Stimulated activated CD8-positive, alpha-beta memory T cell treated with anti-CD3 and anti-CD28 coated beads, Interleukin-4, amount 100 ng/mL, for 24 hours (primary cell): ENCODE results near the gene PLIN4.
A peak's percentile ranks its signal among the peaks of the same experiment; 100 is the strongest.

Source experiments
- DNase-seq: peaks from one replicate; pipeline ENCODE4 v3.0.0-alpha.2; 2020; ENCODE audit warnings: low read depth

PLIN4 gene

DNA sequence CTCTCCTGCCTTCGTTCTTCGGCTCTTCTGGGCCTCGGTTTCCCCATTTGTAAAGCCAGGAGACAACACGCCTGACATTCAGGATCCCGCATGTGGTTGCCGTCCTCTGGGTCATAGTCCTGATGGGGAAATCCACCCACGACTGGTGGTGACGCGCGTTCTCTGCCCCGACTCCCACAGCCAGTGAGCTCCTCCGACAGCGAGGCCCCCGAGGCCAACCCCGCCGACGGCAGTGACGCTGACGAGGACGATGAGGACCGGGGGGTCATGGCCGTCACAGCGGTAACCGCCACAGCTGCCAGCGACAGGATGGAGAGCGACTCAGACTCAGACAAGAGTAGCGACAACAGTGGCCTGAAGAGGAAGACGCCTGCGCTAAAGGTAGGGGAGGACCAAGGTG, 29.8 kb downstream of the PLIN4 start:
- DNase-seq, result no peak

DNA sequence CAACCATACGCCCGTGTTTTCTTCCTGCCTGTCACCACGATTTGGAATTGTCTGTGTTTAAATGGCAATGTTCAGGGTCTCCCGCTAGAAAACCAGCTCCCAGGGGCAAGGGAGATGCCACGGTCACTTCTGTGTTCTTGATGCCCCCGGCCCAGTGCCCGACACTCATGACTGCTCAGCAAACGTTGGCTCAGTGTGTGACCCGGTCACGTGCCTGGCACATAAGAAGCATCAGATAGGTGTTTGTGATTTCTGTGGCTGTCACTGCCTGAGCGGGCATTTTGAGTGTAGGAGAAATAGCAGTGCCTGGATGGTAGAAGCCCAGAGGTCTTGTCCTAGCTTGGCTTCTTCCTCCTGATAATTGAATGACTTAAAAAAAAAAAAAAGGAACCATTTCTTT, 30.7 kb downstream of the PLIN4 start:
- no peak for DNase-seq

DNA sequence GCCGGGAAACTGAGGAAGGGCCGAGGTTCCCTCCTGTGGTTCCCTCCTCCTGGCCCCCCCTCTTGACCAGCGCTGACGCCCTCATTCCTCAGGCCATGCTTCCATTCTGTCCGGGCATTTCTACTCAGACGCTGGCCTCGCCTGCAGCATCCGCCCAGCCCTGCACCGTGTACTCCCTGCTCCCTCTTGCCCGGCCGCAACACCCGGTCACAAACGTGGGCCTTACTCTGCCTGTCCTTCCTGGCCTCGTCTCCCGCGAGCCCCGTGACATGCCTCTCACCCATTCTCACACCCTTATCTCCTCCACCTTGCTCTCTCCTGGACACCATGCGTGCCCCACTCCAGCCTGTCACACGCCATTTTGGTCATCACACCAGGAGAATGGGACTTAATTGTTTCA, 34.9 kb downstream of the PLIN4 start:
- DNase-seq, result no peak

DNA sequence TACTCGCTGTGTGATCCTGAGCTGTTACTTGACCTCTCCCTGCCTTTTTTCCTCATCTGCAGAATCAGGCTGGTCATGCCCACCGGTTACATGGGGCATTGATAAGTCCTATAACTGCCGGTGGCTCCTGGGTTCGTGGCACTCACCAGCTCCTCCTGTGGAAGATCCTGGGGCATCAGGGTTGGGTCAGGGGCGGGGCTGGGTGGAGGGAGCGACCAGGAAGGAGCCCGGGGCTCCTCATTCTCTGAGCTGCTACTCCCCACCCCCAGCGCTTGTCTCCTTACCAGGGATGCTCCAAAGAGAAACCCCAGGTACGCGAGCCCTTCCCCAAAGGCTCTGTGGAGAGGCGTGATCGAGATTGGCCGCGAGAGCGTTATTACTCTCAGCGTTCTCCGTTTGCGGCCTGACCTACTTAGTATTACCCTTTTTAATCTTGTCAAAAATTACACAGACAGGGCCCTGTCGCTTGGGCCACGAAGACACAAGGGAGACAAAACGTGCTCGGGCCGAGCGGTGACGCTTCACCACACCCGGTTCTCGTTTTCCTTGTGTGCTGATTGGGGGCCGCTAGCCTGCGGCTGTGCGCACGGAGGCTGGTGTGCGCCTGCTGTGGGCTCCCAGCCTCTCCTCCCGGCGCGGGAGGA, 35.4 kb downstream of the PLIN4 start:
- DNase-seq, result no peak

DNA sequence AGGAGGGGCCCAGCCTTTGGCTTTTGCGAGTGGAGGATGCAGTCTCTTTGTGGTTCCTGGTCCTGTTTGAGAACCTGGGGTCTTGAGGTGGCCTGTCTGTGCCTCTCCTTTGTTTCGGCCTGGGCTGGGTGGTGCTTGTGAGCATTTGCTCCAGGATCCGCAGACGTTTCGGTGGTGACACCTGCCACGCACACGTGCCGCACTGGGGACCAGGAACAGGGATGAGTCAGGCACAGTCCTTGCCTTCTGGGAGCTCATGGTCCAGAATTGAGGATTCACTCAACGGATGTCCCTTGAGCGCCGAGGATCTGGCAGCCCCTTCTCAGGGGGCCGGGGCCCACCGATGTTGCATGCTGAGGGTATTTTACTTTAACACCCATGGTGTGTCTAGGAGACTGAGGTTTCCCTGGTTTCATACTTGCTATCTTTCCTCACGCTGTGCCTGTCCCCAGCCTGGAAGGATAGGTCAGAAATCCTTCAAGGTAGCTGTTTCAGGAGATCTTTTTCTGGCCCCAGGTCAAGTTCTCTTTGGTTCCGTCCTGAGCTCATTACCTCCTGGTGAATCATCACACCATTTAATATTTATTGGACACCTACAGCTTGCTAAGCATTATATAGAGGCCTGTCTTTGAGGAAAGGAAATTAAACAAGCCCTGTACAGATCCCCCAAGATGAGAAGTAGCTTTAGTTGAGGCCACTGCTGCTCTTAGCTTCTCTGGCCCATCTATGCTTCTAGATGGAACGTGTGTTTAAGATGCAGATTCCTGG, 41.1 kb downstream of the PLIN4 start:
- DNase-seq, result no peak

DNA sequence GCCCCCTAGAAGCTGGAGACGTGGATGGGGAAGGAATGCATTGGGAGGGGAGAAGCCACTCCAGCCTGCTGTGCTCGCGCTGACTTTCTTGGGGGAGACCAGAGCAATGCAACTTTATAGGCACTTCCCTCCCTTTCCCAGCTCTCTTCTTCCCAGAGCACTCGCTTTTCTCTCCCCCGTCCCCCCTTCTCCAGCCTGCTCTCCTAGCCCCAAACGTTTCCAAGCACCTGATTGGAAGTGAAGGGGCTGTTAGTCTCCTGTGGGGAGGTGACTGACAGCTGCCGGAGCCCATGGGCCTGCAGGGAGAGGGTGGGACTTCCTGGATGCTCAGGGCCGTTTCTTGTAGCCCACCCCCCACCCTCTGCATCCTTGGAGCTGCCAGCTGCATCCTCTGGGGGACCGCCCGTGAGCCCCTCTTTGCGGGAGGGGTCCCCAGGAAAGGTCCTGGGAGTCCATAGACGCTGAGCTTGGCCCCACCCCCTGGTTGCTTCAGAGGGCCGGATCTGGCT, 43.7 kb downstream of the PLIN4 start:
- peak; percentile 20 for DNase-seq

DNA sequence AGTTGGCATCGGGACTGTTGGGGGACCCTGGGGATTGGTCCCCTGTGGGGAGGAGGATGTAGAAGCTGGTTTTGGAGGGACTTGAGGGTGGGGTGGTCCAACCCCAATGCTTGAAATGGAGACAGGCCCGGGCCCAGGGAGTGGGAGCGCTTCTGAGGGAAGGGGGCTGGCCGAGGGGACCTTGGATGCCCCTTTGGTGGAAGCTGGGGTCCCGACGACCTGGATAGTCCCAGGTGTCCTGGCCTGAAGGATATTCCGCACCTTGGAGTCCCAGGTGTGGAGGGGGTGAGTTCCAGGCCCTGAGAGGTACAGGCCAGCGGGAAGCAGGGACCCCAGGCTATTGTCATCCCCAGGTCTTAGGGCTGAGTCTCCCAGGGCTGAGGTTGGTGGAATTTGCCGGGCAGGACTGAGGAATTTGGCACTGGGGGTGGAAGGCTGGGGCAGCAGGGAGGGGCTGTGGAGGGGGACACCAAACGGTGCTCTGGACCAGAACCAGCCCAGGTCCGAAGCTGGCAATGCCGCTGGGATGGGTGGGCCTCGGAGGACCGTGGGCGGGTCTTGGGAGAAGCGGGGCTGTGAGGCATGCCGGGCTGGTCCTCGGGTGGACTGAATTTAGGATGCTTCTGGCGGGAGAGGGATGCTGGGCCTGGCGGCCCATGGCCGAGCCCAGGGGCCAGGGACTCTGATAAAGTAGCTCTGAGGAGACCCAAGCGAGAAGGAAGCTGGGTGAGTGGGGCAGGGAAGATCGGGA, 44.3 kb downstream of the PLIN4 start:
- DNase-seq, result no peak

DNA sequence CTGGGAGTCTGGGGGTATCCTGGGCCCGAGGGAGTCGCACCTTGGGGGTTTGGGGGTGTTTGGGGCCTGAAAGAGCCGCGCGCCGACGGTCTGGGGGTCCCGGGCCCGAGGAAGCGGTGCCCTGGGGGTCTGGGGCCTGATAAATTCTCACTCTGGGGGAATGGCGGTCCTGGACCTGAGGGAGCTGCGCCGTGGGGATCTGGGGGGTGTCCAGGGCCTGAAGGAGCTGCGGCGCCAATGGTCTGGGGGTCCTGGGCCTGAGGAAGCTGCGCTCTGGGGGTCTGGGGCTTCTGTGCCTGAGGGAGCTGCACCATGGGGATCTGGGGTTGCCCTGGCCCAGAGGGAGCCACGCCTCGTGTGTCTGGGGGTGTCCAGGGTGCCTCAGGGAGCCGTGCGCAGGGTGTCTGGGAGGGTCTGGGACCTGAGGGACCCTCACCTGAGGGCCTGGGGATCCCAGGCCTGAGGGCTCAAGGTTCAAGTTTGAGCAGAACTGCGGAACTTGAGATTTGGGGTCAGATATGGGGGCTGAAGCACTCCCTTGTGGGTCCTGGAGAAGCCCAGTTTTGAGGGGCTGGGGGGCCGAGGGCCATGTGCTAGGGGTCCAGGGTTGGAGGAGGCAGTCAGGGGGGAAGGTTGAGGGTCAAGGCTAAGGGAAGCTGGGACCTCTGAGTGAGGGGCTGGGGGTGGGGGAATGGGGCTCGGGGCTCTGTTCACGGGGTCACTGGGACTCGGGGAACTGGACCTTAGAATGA, 45.1 kb downstream of the PLIN4 start:
- DNase-seq, result no peak

DNA sequence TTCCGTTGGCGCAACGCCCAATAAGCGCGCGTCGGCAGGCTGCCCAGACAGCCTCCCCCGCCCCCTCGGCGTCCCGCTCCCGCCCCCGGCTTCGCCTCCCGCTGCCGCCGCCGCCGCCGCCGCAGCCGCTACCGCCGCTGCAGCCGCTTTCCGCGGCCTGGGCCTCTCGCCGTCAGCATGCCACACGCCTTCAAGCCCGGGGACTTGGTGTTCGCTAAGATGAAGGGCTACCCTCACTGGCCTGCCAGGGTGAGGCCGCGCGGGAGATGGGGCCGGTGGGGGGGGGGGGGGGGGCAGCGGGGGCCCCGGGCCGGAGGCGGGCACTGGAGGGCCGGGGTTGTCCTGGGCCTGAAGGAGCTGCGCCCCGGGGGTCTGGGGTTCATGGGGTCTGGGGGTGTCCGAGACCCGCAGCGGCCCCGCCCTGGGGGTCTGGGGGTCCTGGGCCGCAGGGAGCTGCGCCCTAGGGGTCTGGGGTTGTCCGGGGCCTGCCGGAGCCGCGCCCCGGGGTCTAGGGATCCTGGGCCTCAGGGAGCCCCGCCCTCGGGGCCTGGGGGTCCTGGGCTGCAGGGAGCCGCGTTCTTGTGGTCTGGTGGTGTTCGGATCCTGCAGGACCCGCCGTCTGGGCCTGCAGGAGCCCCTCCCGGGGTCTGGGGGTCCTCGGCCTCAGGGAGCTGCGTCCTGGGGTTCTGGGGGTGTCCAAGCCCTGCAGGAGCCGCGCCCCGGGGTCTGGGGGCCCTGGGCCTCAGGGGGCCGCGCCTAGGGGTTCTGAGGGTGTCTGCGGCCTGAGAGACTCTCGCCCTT, 45.9 kb downstream of the PLIN4 start, which contains the start of gene HDGFL2:
Gene HDGFL2 (plus strand): TSS at position 124 of the 801 bp plus-strand sequence. CDS start 54 bp downstream, at position 178.
- no peak for DNase-seq

DNA sequence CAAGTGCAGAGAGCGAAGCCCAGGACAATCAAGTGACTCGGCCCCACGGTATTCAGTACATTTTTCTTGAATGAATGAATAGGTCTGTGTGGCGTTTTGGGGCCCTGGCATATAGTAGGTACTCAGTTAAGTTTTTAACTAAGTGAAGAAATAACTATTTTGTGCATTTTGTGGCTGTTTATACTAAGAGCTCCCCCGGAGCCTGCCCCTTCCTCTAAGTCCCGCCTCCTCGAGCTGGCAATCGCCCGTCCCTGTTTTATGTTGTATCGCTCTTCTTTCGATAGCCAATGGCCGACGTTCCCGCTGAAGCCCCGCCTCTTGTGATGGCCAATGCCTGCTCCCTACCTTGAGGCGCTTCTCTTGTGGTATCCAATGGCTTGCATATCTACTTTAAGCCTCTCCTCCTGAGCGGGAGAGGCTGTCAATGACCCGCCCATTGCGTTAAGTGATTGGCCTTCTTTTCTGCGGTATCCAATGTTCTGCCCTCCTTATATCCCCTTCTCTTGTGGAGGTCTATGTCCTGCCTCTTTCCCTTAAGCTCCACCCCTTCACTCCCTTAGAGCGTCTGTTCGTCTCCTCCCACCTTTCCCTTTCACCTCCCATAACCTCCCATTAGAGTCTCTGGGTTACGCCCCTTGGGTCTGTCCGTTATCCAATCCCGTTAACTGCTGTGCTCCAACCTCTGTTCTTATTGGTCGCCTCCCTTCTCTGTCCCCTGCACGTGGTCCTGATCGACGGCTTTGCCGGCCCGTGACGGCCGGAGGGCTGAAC, 46.7 kb downstream of the PLIN4 start:
- DNase-seq, result peak; percentile 94

DNA sequence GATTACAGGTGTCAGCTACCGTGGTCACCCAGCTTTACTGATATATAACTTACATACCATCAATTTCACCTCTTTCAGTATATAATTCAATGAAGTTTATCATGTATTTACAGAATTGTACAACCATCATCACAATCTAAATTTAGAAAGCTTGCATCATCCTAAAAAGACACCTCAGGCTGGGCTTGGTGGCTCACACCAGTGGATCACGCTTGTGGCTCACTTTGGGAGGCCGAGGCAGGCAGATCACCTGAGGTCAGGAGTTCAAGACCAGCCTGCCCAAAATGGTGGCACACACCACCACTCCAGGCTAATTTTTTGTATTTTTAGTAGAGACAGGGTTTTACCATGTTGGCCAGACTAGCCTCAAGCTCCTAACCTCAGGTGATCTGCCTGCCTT, 50.5 kb downstream of the PLIN4 start:
- no peak for DNase-seq

DNA sequence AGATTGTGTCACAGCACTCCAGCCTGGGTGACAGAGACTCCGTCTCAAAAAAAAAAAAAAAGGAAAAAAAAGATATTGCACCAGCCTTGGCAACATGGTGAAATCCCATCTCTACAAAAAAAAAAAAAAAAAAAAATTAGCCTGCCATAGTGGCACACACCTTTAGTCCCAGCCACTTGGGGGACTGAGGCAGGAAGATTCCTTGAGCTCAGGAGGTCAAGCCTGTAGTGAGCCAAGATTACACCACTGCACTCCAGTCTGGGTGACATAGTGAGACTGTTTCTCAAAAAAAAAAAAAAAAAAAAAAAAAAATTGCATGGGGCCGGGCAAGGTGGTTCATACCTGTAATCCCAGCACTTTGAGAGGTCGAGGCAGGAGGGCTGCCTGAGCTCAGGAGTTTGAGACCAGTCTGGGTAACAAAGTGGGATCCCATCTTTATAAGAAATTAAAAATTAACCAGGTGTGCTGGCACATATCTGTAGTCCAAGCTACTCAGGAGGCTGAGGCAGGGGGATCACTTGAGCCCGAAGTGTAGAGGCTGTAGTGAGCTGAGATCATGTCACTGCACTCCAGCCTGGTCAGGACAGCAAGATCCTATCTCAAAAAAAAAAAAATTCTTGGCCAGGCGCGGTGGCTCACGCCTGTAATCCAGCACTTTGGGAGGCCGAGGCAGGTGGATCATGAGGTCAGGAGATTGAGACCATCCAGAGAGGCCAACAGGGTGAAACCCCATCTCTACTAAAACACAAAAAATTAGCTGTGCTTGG, 53.3 kb downstream of the PLIN4 start:
- no peak for DNase-seq

DNA sequence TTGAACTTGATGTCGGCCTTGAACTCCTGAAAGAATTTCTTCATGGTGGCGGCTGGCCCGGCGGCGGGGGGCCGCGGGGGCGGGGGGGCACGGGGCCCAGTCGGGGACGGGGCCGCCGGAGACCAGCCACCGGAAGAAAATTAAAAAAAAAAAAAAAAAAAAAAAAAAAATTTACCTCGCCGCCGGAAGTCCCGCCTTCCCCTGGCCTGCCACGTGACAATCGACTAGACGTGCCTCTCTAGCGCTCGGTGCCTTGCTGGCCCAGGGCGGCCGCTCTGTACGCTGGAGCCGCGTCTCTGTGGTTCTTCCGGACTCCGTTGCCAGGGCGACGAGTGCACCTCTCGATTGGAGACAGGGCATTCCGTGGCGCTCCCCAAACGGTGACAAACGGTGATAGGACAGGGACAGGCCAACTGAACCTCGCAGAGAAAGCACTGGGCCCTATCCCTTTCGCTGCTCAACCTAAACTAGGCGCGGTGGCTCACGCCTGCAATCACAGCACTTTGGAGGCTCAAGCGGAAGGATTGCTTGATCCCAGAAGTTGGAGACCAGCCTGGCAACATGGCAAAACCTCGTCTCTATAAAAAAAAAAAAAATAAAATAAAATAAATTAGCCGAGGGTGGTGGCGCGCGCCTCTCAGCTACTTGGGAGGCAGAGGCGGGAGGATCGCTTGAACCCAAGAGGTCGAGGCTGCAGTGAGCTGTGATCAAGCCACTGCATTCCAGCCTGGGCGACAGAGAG, 60.5 kb downstream of the PLIN4 start, which contains the start of gene UBXN6:
Gene UBXN6 (minus strand): TSS at position 141 of the 742 bp plus-strand sequence. CDS start 97 bp downstream, at position 44.
- peak; percentile 94 for DNase-seq

DNA sequence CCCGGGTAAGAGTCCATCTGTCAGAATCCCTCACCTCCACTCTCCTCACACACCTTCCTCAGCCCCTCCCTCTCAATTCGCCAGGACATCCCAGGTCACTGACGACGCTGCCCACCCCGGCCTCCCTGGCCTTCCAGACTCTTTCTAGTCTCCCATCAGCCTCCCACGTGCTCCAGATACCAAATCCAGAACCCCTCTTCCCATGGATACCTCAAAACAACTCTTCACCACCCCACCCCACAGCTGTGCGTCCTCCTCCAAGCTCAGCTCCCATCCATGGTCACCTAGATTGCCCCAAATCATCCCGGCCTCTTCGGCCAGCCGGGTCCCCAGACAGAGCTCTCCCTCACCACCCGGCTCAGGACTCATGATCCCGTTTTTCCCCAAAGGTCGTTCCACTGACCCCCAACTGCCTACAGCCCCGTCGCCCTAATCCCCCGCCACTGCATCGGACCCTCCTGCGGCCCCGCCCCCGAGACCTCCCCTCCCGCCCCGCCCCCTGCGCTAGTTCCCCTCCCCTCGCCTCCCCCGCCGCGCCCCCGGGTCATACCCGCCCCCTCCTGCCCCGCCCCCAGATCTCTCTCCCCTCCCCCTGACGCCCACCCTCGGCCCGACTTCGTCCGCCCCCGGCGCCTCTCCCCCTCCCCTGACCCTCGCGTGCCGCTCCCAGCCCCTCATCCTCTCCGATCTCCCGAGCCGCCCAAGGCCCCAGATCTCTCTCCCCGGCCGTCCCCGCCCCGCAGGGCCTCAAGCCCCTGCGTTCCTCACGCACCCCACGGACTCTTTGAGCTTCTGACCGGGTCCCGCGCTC, 61.2 kb downstream of the PLIN4 start:
- DNase-seq, result peak; percentile 13

DNA sequence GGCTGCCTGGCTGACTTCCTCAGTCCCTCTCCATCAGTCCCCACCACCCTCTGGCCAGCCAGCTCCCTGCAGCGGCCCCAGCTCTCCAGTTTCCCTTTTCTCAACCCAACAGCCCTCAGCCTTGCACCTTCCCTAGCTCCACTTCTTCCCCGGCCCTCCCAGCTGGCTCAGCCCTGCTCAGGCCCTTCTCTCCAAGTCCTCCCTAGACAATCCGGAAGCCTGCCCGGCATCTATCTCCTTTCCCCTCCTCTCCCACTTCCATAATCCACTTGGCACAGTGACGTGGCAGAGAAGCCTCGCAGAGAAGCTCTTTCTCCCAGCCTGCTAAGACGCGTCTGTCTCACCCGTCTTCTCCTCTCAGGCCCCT, 61.8 kb downstream of the PLIN4 start:
- no peak for DNase-seq

DNA sequence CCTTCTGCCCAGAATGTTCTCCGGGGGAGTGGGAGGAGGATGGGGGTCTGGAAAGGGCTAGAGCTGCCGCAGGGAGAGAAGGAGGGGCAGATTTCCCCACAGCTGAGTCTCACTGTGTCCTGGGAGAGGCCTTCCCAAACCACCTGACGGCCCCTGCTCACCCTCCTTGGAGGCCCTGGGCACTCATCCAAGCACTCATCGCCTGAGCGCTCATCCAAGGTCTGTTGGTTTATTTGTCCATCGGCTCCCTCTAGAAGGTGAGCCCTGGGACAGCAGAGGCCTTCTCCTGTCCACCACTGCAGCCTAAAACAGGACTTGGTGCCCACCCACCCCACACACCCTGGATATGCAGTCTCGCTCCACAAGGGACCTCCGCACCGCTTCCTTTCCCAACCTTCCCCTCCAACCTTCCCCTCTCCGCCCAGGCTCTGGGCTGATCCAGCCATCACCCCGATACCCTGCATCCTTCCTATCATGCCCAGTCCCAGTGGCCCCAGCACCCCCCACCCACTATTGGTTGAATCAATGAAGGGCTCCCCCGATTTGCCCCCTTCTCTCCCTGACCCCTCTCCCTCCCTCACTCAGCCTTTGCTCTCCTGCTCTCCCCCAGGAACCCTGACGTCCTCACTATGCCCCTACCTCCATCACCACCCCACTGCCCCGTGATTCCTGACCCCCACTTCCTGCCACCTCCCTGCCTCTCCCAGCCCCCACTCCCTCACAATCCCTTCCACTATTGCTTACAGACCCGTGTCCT, 62.4 kb downstream of the PLIN4 start:
- no peak for DNase-seq
